Activated B cell treated with CpG ODN at 0.5 μM for 24 hours (primary cell): ENCODE results near the gene RTL10. TPM values are rescaled to one million over a fixed set of nuclear protein-coding genes. Genes with fewer than 3 reads are reported as not detected.

ENCODE experiments used
- ATAC-seq: fragments of 200-7000 bp; cut with Tn5 transposase; one replicate; pipeline ENCODE4 v1.10.0; 2021; ENCODE audit warnings: low read depth, mild to moderate bottlenecking, moderate library complexity
- CTCF ChIA-PET: fragments of 350-600 bp; sonication (Branson Sonifier 250); formaldehyde crosslinking; loops from one replicate; lab custom pipeline; 2021; ENCODE audit warnings: antibody characterized with exemption; lab: Charles Lee
- POLR2A ChIA-PET: fragments of 350-600 bp; sonication (Branson Sonifier 250); formaldehyde crosslinking; loops from one replicate; lab custom pipeline; 2021; ENCODE audit warnings: antibody characterized with exemption; lab: Charles Lee
- DNase-seq: peaks from one replicate; pipeline ENCODE4 v3.0.0; 2022
- H3K27ac Mint-ChIP-seq: one replicate; pipeline ENCODE4 v1.8.0; 2020; ENCODE audit warnings: mixed read lengths
- H3K27me3 Mint-ChIP-seq: one replicate; pipeline ENCODE4 v1.8.0; 2021; ENCODE audit warnings: mixed read lengths
- H3K36me3 Mint-ChIP-seq: one replicate; pipeline ENCODE4 v1.8.0; 2021; ENCODE audit warnings: low read depth, mixed read lengths
- H3K4me1 Mint-ChIP-seq: one replicate; pipeline ENCODE4 v1.8.0; 2021; ENCODE audit warnings: mixed read lengths
- H3K4me3 Mint-ChIP-seq: one replicate; pipeline ENCODE4 v1.8.0; 2020; ENCODE audit warnings: mild to moderate bottlenecking, mixed read lengths
- H3K9me3 Mint-ChIP-seq: one replicate; pipeline ENCODE4 v1.8.0; 2020; ENCODE audit warnings: mixed read lengths
- intact Hi-C: fragments of 100-400 bp; cut with micrococcal nuclease; formaldehyde crosslinking; loops from one replicate; pipeline ENCODE4 v1.15.1; 2024
- total RNA-seq: library from RNA; stranded (reverse); gene quantifications from 2 replicates; pipeline ENCODE4 v1.2.3, GENCODE V29; 2022
- TF ChIP-seq, protein P1 (sequence below): fragments of 200-600 bp; IDR thresholded peaks from one replicate; pipeline ENCODE4 v1.8.0; 2022; ENCODE audit warnings: antibody characterized with exemption, mild to moderate bottlenecking

Gene RTL10
- total RNA-seq, 1 donor from 2014 or later = 12.1 TPM

DNA sequence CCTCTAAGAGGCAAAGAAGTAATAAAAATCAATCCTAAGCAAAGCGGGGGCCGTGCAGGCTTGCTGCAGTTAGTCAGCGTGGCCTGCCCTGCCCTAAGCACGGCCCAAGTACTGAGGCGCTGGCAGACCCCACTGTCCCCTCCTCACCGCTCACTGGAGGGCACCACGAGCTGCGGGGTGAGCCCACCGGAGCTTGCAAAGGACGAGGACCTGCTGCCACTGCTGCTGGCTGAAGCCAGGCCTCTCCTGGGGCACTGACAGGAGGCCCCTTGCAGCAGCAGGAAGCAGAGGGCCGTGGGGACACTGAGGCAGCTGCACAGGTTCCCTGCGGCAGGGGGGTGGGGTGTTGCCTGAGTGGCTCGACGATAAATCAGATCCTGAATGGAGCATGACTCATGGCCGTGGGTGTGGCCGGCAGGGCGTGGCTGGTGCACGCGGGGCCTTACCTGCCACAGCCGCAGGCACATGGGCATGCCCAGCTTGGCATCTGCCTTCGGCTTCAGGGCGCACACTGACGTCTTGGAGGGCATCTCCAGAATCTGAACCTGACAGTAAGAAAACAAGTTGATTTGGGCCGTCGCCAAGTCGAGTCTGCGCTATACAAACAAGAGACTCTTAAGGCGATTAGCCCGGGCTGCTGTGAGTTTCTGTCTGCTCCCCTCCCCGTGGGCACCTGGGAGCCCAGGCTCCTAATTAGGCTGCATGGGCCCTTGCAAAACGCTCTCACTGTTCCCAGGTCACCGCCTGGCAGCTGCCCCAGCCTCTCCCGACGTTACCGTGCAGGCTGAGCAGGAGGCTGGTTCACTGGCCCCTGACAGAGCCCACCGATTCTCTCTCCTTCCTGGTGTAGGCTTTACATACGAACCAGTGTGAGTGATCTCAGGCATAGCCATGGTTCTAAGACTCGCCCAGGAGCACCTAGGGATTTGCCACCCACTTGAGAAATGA, 48.2 kb downstream of the RTL10 start:
- intact Hi-C loops = no loop called here
- no peak for DNase-seq
- no peaks in the 10 kb centered on the region for H3K4me1 Mint-ChIP-seq
- H3K36me3 Mint-ChIP-seq = peaks cover 26% of the 10 kb centered on the region
- ChIA-PET POLR2A (no interaction called here), CTCF (no interaction called here)
- TF ChIP-seq, protein P1, sequence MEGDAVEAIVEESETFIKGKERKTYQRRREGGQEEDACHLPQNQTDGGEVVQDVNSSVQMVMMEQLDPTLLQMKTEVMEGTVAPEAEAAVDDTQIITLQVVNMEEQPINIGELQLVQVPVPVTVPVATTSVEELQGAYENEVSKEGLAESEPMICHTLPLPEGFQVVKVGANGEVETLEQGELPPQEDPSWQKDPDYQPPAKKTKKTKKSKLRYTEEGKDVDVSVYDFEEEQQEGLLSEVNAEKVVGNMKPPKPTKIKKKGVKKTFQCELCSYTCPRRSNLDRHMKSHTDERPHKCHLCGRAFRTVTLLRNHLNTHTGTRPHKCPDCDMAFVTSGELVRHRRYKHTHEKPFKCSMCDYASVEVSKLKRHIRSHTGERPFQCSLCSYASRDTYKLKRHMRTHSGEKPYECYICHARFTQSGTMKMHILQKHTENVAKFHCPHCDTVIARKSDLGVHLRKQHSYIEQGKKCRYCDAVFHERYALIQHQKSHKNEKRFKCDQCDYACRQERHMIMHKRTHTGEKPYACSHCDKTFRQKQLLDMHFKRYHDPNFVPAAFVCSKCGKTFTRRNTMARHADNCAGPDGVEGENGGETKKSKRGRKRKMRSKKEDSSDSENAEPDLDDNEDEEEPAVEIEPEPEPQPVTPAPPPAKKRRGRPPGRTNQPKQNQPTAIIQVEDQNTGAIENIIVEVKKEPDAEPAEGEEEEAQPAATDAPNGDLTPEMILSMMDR = no peak
- H3K27me3 Mint-ChIP-seq = no peaks in the 10 kb centered on the region
- H3K4me3 Mint-ChIP-seq = no peak overlapping the region
- no peaks in the 10 kb centered on the region for H3K9me3 Mint-ChIP-seq
- ATAC-seq = no peak
- no peak overlapping the region for H3K27ac Mint-ChIP-seq

DNA sequence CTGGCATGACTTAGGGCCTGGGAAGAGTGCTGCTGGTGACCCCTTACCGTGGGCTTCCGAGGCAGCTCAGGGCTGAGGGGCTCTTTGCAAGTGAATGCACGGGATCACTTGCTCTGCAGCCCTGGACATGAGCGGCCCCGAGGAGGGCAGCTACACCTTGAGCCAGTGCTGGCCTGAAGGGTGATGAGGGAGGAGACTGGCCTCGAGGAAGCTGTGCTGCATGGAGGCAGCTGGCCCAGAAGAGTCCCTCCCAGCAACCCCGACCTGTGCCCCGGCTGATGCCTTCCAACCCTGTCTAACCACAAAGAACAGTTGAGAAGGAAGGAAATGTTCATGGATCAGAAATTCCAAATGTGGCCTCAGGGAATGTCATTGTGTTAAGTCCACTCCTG, 48.9 kb downstream of the RTL10 start:
- no peak overlapping the region for H3K4me3 Mint-ChIP-seq
- H3K36me3 Mint-ChIP-seq = peaks cover 26% of the 10 kb centered on the region
- no peak overlapping the region for H3K27ac Mint-ChIP-seq
- no peak for DNase-seq
- ChIA-PET CTCF (no interaction called here), POLR2A (no interaction called here)
- intact Hi-C loops = no loop called here
- TF ChIP-seq, protein P1 = no peak
- H3K4me1 Mint-ChIP-seq = no peaks in the 10 kb centered on the region
- H3K9me3 Mint-ChIP-seq = no peaks in the 10 kb centered on the region
- ATAC-seq = no peak
- no peaks in the 10 kb centered on the region for H3K27me3 Mint-ChIP-seq

Other genes with a start within 250 kb of the RTL10 start
- gene SEPTIN5, start 140.4 kb downstream of the RTL10 start, total RNA-seq = not detected in 2 replicates
- gene GP1BB, start 131.3 kb downstream of the RTL10 start, total RNA-seq = not detected in 2 replicates
- gene TBX1, start 94.1 kb downstream of the RTL10 start, total RNA-seq = not detected in 2 replicates
- 5.8 and 6.3 TPM in 2 replicates for gene GNB1L, start within 50 bp of the RTL10 start, total RNA-seq
- gene COMT, start 86.9 kb upstream of the RTL10 start, total RNA-seq = 40.6 and 49.5 TPM in 2 replicates
- gene TXNRD2, start 86.9 kb upstream of the RTL10 start, total RNA-seq = 24.4 and 31.2 TPM in 2 replicates
- gene ARVCF, start 161.9 kb upstream of the RTL10 start, total RNA-seq = 2.3 and 6.5 TPM in 2 replicates
- 46.1 and 47.2 TPM in 2 replicates for gene TANGO2, start 166.2 kb upstream of the RTL10 start, total RNA-seq
- 34.6 and 35.5 TPM in 2 replicates for gene DGCR8, start 225.4 kb upstream of the RTL10 start, total RNA-seq